BE2C (cell line): Measurements from ENCODE around the gene SMTN.
A peak's percentile ranks its signal among the peaks of the same experiment; 100 is the strongest.

Experiments used
- DNase-seq: peaks from one replicate; pipeline ENCODE4 v3.0.0-alpha.2; 2020
- H3K27me3 ChIP-seq: fragments of 250-450 bp; sonication (Bioruptor Pico); 2 replicates; pipeline ENCODE4 v1.5.1; 2020; ENCODE audit warnings: mild to moderate bottlenecking
- H3K36me3 ChIP-seq: fragments of 250-450 bp; sonication (Bioruptor Pico); 2 replicates; pipeline ENCODE4 v1.5.1; 2020; ENCODE audit warnings: mild to moderate bottlenecking
- H3K4me1 ChIP-seq: fragments of 250-450 bp; sonication (Bioruptor Pico); 2 replicates; pipeline ENCODE4 v1.5.1; 2020
- H3K4me3 ChIP-seq: 2 replicates; pipeline ENCODE4 v1.5.1; 2011; ENCODE audit warnings: low read depth, low read length
- H3K9me3 ChIP-seq: fragments of 250-450 bp; sonication (Bioruptor Pico); 2 replicates; pipeline ENCODE4 v1.5.1; 2020
- CTCF ChIP-seq: IDR thresholded peaks from 2 replicates; pipeline ENCODE4 v1.5.1; 2012; ENCODE audit warnings: mild to moderate bottlenecking, low read depth, low read length

SMTN gene

GRCh38 chr22:31120230-31120629 lies 39.1 kb downstream of the SMTN start:
- Histone ChIP-seq H3K4me1 (no peaks in the 10 kb centered on the region; the same call in 1 of the 2 replicates), H3K9me3 (no peaks in the 10 kb centered on the region), H3K36me3 (no peaks in the 10 kb centered on the region), H3K27me3 (no peaks in the 10 kb centered on the region), H3K4me3 (no peak overlapping the region)
- no peak for TF ChIP-seq CTCF
- no peak for DNase-seq

GRCh38 chr22:31120642-31121041 lies 39.5 kb downstream of the SMTN start:
- Histone ChIP-seq H3K36me3 (no peaks in the 10 kb centered on the region), H3K4me3 (no peak overlapping the region), H3K9me3 (no peaks in the 10 kb centered on the region), H3K27me3 (no peaks in the 10 kb centered on the region), H3K4me1 (no peaks in the 10 kb centered on the region; the same call in 1 of the 2 replicates)
- TF ChIP-seq CTCF: no peak
- no peak for DNase-seq

GRCh38 chr22:31121403-31121802 lies 40.3 kb downstream of the SMTN start:
- peaks cover under 1% of the 10 kb centered on the region; the same call in 1 of the 2 replicates for H3K4me1 ChIP-seq
- no peak for TF ChIP-seq CTCF
- no peaks in the 10 kb centered on the region for H3K36me3 ChIP-seq
- no peaks in the 10 kb centered on the region for H3K9me3 ChIP-seq
- no peaks in the 10 kb centered on the region for H3K27me3 ChIP-seq
- no peak overlapping the region for H3K4me3 ChIP-seq
- no peak for DNase-seq

- Histone ChIP-seq H3K9me3 (no peaks in the 10 kb centered on the region), H3K27me3 (no peaks in the 10 kb centered on the region), H3K36me3 (no peaks in the 10 kb centered on the region), H3K4me1 (peaks cover 8% of the 10 kb centered on the region), H3K4me3 (no peak overlapping the region)
- no peak for TF ChIP-seq CTCF
- no peak for DNase-seq
Observed at GRCh38 chr22:31122196-31122531, 41.0 kb downstream of the SMTN start.

- TF ChIP-seq CTCF: no peak
- Histone ChIP-seq H3K36me3 (no peaks in the 10 kb centered on the region), H3K27me3 (no peaks in the 10 kb centered on the region), H3K9me3 (no peaks in the 10 kb centered on the region), H3K4me3 (peak within 1 kb of the TSS; percentile 61), H3K4me1 (peaks cover 10% of the 10 kb centered on the region)
- DNase-seq: peak; percentile 73
Observed at GRCh38 chr22:31122532-31123291, 41.6 kb downstream of the SMTN start, which contains the start of gene INPP5J. Gene INPP5J (plus strand): TSS chr22:31122966. CDS start chr22:31123015, 49 bp downstream.

- peaks cover 15% of the 10 kb centered on the region for H3K4me1 ChIP-seq
- H3K4me3 ChIP-seq: peak overlapping the region; percentile 61
- no peak for TF ChIP-seq CTCF
- H3K36me3 ChIP-seq: no peaks in the 10 kb centered on the region
- no peaks in the 10 kb centered on the region for H3K27me3 ChIP-seq
- no peak for DNase-seq
- H3K9me3 ChIP-seq: no peaks in the 10 kb centered on the region
Observed at GRCh38 chr22:31123292-31123602, 42.1 kb downstream of the SMTN start.
